Measurements from ENCODE around the gene ORMDL2. TPM values are rescaled to one million over a fixed set of nuclear protein-coding genes. Genes with fewer than 3 reads are reported as not detected.

ORMDL2 gene
- 10 to 100 TPM; 13.1 to 28.5 (median 21.0) TPM for total RNA-seq

- H3K36me3 ChIP-seq = no peaks in the 10 kb centered on the region
- no peaks in the 10 kb centered on the region for H3K27me3 ChIP-seq
- intact Hi-C loops (cut with DNase I; ENCODE audit: low total_unique reads) = no loop called here
- peak; percentile 53 for TF ChIP-seq POLR2A (IDR thresholded peaks at IDR 0.05)
- TF ChIP-seq CTCF (IDR thresholded peaks at IDR 0.05) = peak in 2 of 3 donors; percentile 9 to 10
- peak; percentile 55 to 96 (median 73) for TF ChIP-seq POLR2AphosphoS5 (IDR thresholded peaks at IDR 0.05)
- DNase-seq (ENCODE audit: low spot score in 2 of 2) = peak; percentile 96 to 100
- no peaks in the 10 kb centered on the region for H3K9me3 ChIP-seq
- peak within 1 kb of the TSS; percentile 67 to 93 (median 71) for H3K4me3 ChIP-seq
- peak within 1 kb of the TSS; percentile 93 to 95 for H3K27ac ChIP-seq
- H3K4me1 ChIP-seq = peaks cover 0 to 17% of the 10 kb centered on the region in 2 donors
These were observed at the start of gene ORMDL2, which contains the start of gene SARNP for GRCh38 chr12:55817345-55818139. Gene ORMDL2, plus strand, starts transcription at chr12:55818041. Its CDS starts 959 bp downstream, at chr12:55819000. Gene SARNP, minus strand, starts transcription at chr12:55817724. Its CDS starts 23 bp downstream, at chr12:55817701.

GRCh38 chr12:55771736-55772135 lies 46.1 kb upstream of the ORMDL2 start:
- intact Hi-C loops (cut with DNase I; ENCODE audit: low total_unique reads) = loop anchor here (1.0 kb wide), 1 partner anchor 27 kb away; no protein-coding TSS in a partner anchor
- TF ChIP-seq CTCF (IDR thresholded peaks at IDR 0.05) (no peak), POLR2A (IDR thresholded peaks at IDR 0.05) (no peak), POLR2AphosphoS5 (IDR thresholded peaks at IDR 0.05) (no peak)
- no peaks in the 10 kb centered on the region for H3K4me1 ChIP-seq
- no peaks in the 10 kb centered on the region for H3K9me3 ChIP-seq
- H3K27me3 ChIP-seq = no peaks in the 10 kb centered on the region
- no peak overlapping the region for H3K4me3 ChIP-seq
- no peak for DNase-seq (ENCODE audit: low spot score in 2 of 2)
- no peaks in the 10 kb centered on the region for H3K36me3 ChIP-seq
- no peak overlapping the region for H3K27ac ChIP-seq

- Histone ChIP-seq H3K36me3 (no peaks in the 10 kb centered on the region), H3K27me3 (no peaks in the 10 kb centered on the region), H3K9me3 (no peaks in the 10 kb centered on the region), H3K4me3 (no peak overlapping the region), H3K4me1 (no peaks in the 10 kb centered on the region), H3K27ac (no peak overlapping the region)
- DNase-seq (ENCODE audit: low spot score in 2 of 2) = no peak
- TF ChIP-seq POLR2AphosphoS5 (IDR thresholded peaks at IDR 0.05) (no peak), POLR2A (IDR thresholded peaks at IDR 0.05) (no peak), CTCF (IDR thresholded peaks at IDR 0.05) (no peak)
- intact Hi-C loops (cut with DNase I; ENCODE audit: low total_unique reads) = no loop called here
These were observed 40.0 kb upstream of the ORMDL2 start for GRCh38 chr12:55777856-55778255.

- Histone ChIP-seq H3K4me1 (no peaks in the 10 kb centered on the region), H3K9me3 (no peaks in the 10 kb centered on the region), H3K4me3 (no peak overlapping the region), H3K27me3 (no peaks in the 10 kb centered on the region), H3K36me3 (peaks cover 7% of the 10 kb centered on the region), H3K27ac (no peak overlapping the region)
- intact Hi-C loops (cut with DNase I; ENCODE audit: low total_unique reads) = no loop called here
- no peak for DNase-seq (ENCODE audit: low spot score in 2 of 2)
- TF ChIP-seq POLR2AphosphoS5 (IDR thresholded peaks at IDR 0.05) (no peak), POLR2A (IDR thresholded peaks at IDR 0.05) (no peak), CTCF (IDR thresholded peaks at IDR 0.05) (no peak)
These were observed 37.2 kb upstream of the ORMDL2 start for GRCh38 chr12:55780685-55781084.

GRCh38 chr12:55788546-55788945 lies 29.3 kb upstream of the ORMDL2 start:
- no peaks in the 10 kb centered on the region for H3K27me3 ChIP-seq
- no peak for DNase-seq (ENCODE audit: low spot score in 2 of 2)
- H3K4me1 ChIP-seq = no peaks in the 10 kb centered on the region
- H3K4me3 ChIP-seq = no peak overlapping the region
- H3K27ac ChIP-seq = no peak overlapping the region
- intact Hi-C loops (cut with DNase I; ENCODE audit: low total_unique reads) = no loop called here
- H3K36me3 ChIP-seq = peaks cover 12% of the 10 kb centered on the region
- TF ChIP-seq CTCF (IDR thresholded peaks at IDR 0.05) = no peak
- TF ChIP-seq POLR2AphosphoS5 (IDR thresholded peaks at IDR 0.05) = no peak
- no peak for TF ChIP-seq POLR2A (IDR thresholded peaks at IDR 0.05)
- no peaks in the 10 kb centered on the region for H3K9me3 ChIP-seq

All from breast epithelium (tissue), 4 donors.